Cardiac muscle cell (in vitro differentiated cells and primary cell): Measurements from ENCODE around the gene CHST11. TPM values are rescaled to one million over a fixed set of nuclear protein-coding genes. Genes with fewer than 3 reads are reported as not detected.

Experiments used
- DNase-seq, 2 donors: peaks; one replicate each; pipeline versions ENCODE4 v3.0.0 to v3.0.0-alpha.2; 2010 to 2017; ENCODE audit warnings: low read depth in 1 of 2, low spot score in 1 of 2
- H3K27ac ChIP-seq: fragments of 200-600 bp; sonication (generic); 2 replicates; pipeline ENCODE4 v1.5.1; 2016
- H3K27me3 ChIP-seq: fragments of 200-600 bp; sonication (generic); 2 replicates; pipeline ENCODE4 v1.6.0; 2016; ENCODE audit warnings: control low read depth
- H3K36me3 ChIP-seq: fragments of 200-600 bp; sonication (generic); 2 replicates; pipeline ENCODE4 v1.5.1; 2016; ENCODE audit warnings: control low read depth
- H3K4me1 ChIP-seq: fragments of 200-600 bp; sonication (generic); 2 replicates; pipeline ENCODE4 v1.8.1; 2017; ENCODE audit warnings: low read depth, mild to moderate bottlenecking, mixed run types
- H3K4me3 ChIP-seq: fragments of 200-600 bp; sonication (generic); 2 replicates; pipeline ENCODE4 v1.5.1; 2016; ENCODE audit warnings: mild to moderate bottlenecking
- H3K9me3 ChIP-seq: fragments of 200-600 bp; sonication (generic); 2 replicates; pipeline ENCODE4 v1.5.1; 2017; ENCODE audit warnings: low read depth, mild to moderate bottlenecking, control low read depth
- CTCF ChIP-seq: IDR thresholded peaks from 2 replicates; pipeline ENCODE4 v1.5.1; 2012; ENCODE audit warnings: low read depth, mild to moderate bottlenecking, low read length
- polyA plus RNA-seq: library from polyadenylated mRNA; unstranded; fragments of >200 nt; fragmentation: Nextera tagmentation; extraction: Ambion mirVana; gene quantifications from 2 replicates; pipeline ENCODE4 v1.2.1, GENCODE V29; 2016
- total RNA-seq: library from RNA; depleted of rRNA; stranded (reverse); fragments of >200 nt; gene quantifications from 2 replicates; pipeline ENCODE4 v1.2.3, GENCODE V29; 2016

The CHST11 gene
- total and polyA plus RNA-seq, 2 experiments from 2014 or later: 24.2 to 39.8 TPM

GRCh38 chr12:104764225-104765091, 307.7 kb downstream of the CHST11 start:
- no peak overlapping the region for H3K4me3 ChIP-seq

GRCh38 chr12:104767261-104767660, 310.5 kb downstream of the CHST11 start:
- TF ChIP-seq CTCF: no peak
- H3K36me3 ChIP-seq: no peaks in the 10 kb centered on the region
- peak in 1 of 2 donors; percentile 22 for DNase-seq
- H3K4me1 ChIP-seq: no peaks in the 10 kb centered on the region
- no peaks in the 10 kb centered on the region for H3K27me3 ChIP-seq
- H3K4me3 ChIP-seq: no peak overlapping the region
- H3K9me3 ChIP-seq: no peaks in the 10 kb centered on the region
- no peak overlapping the region for H3K27ac ChIP-seq

More at GRCh38 chr12:104764225-104765091, 307.7 kb downstream of the CHST11 start:
- no peak overlapping the region for H3K27ac ChIP-seq
- no peak for DNase-seq
- H3K36me3 ChIP-seq: no peaks in the 10 kb centered on the region
- no peak for TF ChIP-seq CTCF
- no peaks in the 10 kb centered on the region for H3K9me3 ChIP-seq
- no peaks in the 10 kb centered on the region for H3K27me3 ChIP-seq
- peaks cover 5% of the 10 kb centered on the region for H3K4me1 ChIP-seq

GRCh38 chr12:104768033-104768432, 311.3 kb downstream of the CHST11 start:
- no peak overlapping the region for H3K4me3 ChIP-seq
- H3K4me1 ChIP-seq: no peaks in the 10 kb centered on the region
- H3K36me3 ChIP-seq: no peaks in the 10 kb centered on the region
- H3K9me3 ChIP-seq: no peaks in the 10 kb centered on the region
- no peak for TF ChIP-seq CTCF
- H3K27me3 ChIP-seq: no peaks in the 10 kb centered on the region
- DNase-seq: no peak
- no peak overlapping the region for H3K27ac ChIP-seq

GRCh38 chr12:104769144-104769561, 312.4 kb downstream of the CHST11 start:
- Histone ChIP-seq H3K4me1 (no peaks in the 10 kb centered on the region), H3K27ac (no peak overlapping the region), H3K4me3 (no peak overlapping the region), H3K9me3 (no peaks in the 10 kb centered on the region), H3K36me3 (no peaks in the 10 kb centered on the region), H3K27me3 (no peaks in the 10 kb centered on the region)
- no peak for DNase-seq
- no peak for TF ChIP-seq CTCF

GRCh38 chr12:104772336-104772735, 315.6 kb downstream of the CHST11 start:
- Histone ChIP-seq H3K27me3 (no peaks in the 10 kb centered on the region), H3K27ac (no peak overlapping the region), H3K4me3 (no peak overlapping the region), H3K4me1 (no peaks in the 10 kb centered on the region), H3K9me3 (no peaks in the 10 kb centered on the region), H3K36me3 (no peaks in the 10 kb centered on the region)
- TF ChIP-seq CTCF: no peak
- DNase-seq: no peak
